Neural cell (in vitro differentiated cells): ENCODE results near the gene FAM53A. TPM values are rescaled to one million over a fixed set of nuclear protein-coding genes. Genes with fewer than 3 reads are reported as not detected.
A peak's percentile ranks its signal among the peaks of the same experiment; 100 is the strongest.

Source experiments
- H2AFZ ChIP-seq: fragments of 200-600, 300-800 bp; sonication (generic), shearing (Covaris generic); 2 replicates; pipeline ENCODE4 v1.6.0; 2014; ENCODE audit warnings: low read depth, mild to moderate bottlenecking, antibody characterized with exemption, low read length, moderate library complexity
- H3F3A ChIP-seq: fragments of 200-600 bp; shearing (Covaris generic); 2 replicates; pipeline ENCODE4 v1.6.1; 2016; ENCODE audit warnings: mild to moderate bottlenecking, moderate library complexity, mixed read lengths, antibody characterized with exemption, low read length; ENCODE audit not compliant: insufficient read depth, poor library complexity, severe bottlenecking
- H3K27ac ChIP-seq: fragments of 200-600, 300-800 bp; sonication (generic), shearing (Covaris generic); 2 replicates; pipeline ENCODE4 v1.5.1; 2014; ENCODE audit warnings: mild to moderate bottlenecking, low read length, moderate library complexity
- H3K27me3 ChIP-seq: fragments of 300-800, 200-600 bp; sonication (generic), shearing (Covaris generic); 2 replicates; pipeline ENCODE4 v1.6.0; 2014; ENCODE audit warnings: mild to moderate bottlenecking, low read depth, low read length, moderate library complexity; ENCODE audit not compliant: insufficient read depth
- H3K36me3 ChIP-seq: fragments of 300-800, 200-600 bp; sonication (generic), shearing (Covaris generic); 2 replicates; pipeline ENCODE4 v1.5.1; 2014; ENCODE audit warnings: mild to moderate bottlenecking, antibody characterized with exemption, low read length, moderate library complexity; ENCODE audit not compliant: insufficient read depth
- H3K4me2 ChIP-seq: fragments of 300-800, 200-600 bp; sonication (generic), shearing (Covaris generic); 2 replicates; pipeline ENCODE4 v1.6.0; 2014; ENCODE audit warnings: mild to moderate bottlenecking, low read length
- H3K4me3 ChIP-seq: fragments of 300-800, 200-600 bp; sonication (generic), shearing (Covaris generic); 2 replicates; pipeline ENCODE4 v1.5.1; 2014; ENCODE audit warnings: mild to moderate bottlenecking, low read length, moderate library complexity
- H3K79me2 ChIP-seq: fragments of 200-600 bp; shearing (Covaris generic); replicated peaks from 2 replicates; pipeline ENCODE4 v1.6.0; 2014; ENCODE audit warnings: mild to moderate bottlenecking, low read length, moderate library complexity; ENCODE audit not compliant: insufficient read depth
- H3K9ac ChIP-seq: fragments of 300-800, 200-600 bp; sonication (generic), shearing (Covaris generic); 2 replicates; pipeline ENCODE4 v1.6.1; 2016; ENCODE audit warnings: mild to moderate bottlenecking, low read length, mixed read lengths
- H3K9me2 ChIP-seq: fragments of 200-600 bp; shearing (Covaris generic); 2 replicates; pipeline ENCODE4 v1.6.1; 2016; ENCODE audit warnings: mild to moderate bottlenecking, low read length, mixed read lengths; ENCODE audit not compliant: insufficient read depth
- H3K9me3 ChIP-seq: fragments of 200-600, 300-800 bp; sonication (generic), shearing (Covaris generic); 2 replicates; pipeline ENCODE4 v1.6.1; 2016; ENCODE audit warnings: mild to moderate bottlenecking, mixed run types, low read length, moderate library complexity, mixed read lengths
- H4K20me1 ChIP-seq: fragments of 200-600 bp; shearing (Covaris generic); 2 replicates; pipeline ENCODE4 v1.6.1; 2016; ENCODE audit warnings: mild to moderate bottlenecking, mixed run types; ENCODE audit not compliant: insufficient read depth
- EP300 ChIP-seq: fragments of 450-650 bp; conservative IDR thresholded peaks from 2 replicates; pipeline ENCODE4 v1.6.1; 2014; ENCODE audit warnings: antibody characterized with exemption, mild to moderate bottlenecking, moderate library complexity; ENCODE audit not compliant: poor library complexity, severe bottlenecking
- EZH2 ChIP-seq: fragments of 200-600, 300-800 bp; shearing (Covaris generic), sonication (generic); IDR thresholded peaks from 2 replicates; pipeline ENCODE4 v1.6.1; 2014; ENCODE audit warnings: antibody characterized with exemption, low read length, borderline replicate concordance, mild to moderate bottlenecking; ENCODE audit not compliant: insufficient read depth, poor library complexity, severe bottlenecking
- MXI1 ChIP-seq: fragments of 450-650 bp; conservative IDR thresholded peaks from 2 replicates; pipeline ENCODE4 v1.6.1; 2014; ENCODE audit warnings: antibody characterized with exemption, mild to moderate bottlenecking; ENCODE audit not compliant: poor library complexity, severe bottlenecking
- POLR2AphosphoS5 ChIP-seq: IDR thresholded peaks from 2 replicates; pipeline ENCODE4 v1.6.1; 2012
- RAD21 ChIP-seq: fragments of 450-650 bp; conservative IDR thresholded peaks from 2 replicates; pipeline ENCODE4 v1.6.1; 2014; ENCODE audit warnings: antibody characterized with exemption, mild to moderate bottlenecking, moderate library complexity
- SMC3 ChIP-seq: fragments of 450-650 bp; conservative IDR thresholded peaks from 2 replicates; pipeline ENCODE4 v1.6.1; 2014; ENCODE audit warnings: antibody characterized with exemption, mild to moderate bottlenecking, moderate library complexity; ENCODE audit not compliant: poor library complexity
- TAF1 ChIP-seq: IDR thresholded peaks from 2 replicates; pipeline ENCODE4 v1.6.1; 2012; ENCODE audit warnings: low read depth
- polyA plus RNA-seq: library from polyadenylated mRNA; depleted of rRNA; stranded (reverse); fragments of >200 nt; gene quantifications from 2 replicates; pipeline ENCODE4 v1.2.3, GENCODE V29; 2014
- TF ChIP-seq, protein P1 (sequence below): fragments of 450-650 bp; IDR thresholded peaks from 2 replicates; pipeline ENCODE4 v1.5.1; 2014; ENCODE audit warnings: antibody characterized with exemption, mild to moderate bottlenecking, moderate library complexity; ENCODE audit not compliant: poor library complexity, severe bottlenecking
- TF ChIP-seq, protein P2 (sequence below): IDR thresholded peaks from 2 replicates; pipeline ENCODE4 v1.6.1; 2012; ENCODE audit warnings: borderline replicate concordance

The FAM53A gene
- polyA plus RNA-seq, 1 donor from 2014 or later = not detected

DNA sequence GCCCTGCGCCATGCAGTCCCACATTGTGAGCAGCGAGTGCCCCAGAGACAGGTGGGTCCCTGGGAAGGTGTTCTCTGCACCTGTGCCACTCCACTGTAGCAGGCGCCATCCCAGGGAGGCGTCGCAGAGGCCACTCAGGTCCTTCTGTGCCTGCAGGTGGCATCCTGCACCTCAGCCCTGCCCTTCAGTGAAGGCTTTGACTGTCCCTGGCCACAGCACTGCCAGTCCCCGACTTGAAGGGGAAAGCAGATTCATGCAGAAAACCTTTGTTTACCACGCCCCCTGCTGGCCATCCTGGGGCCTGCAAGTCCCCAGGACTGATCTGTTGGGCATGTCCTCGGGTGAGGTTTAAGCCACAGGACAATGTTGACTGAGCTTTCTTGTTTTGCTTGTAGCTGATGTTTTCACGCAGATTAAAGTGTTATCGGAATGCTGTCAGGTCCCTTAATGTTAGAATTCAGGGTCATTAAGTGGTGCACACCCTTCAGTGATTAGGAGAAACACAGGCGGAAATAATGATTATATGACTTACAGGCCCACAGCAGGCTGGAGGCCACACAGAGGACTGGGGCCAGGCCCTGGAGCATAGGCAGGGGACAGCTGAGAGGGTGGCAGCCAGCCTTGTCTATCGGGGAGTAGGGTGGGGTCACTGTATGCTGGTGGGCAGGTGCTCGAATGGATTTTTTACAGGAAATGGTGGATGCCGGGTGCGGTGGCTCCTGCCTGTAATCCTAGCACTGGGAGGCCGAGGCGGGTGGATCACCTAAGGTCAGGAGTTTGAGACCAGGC, 42.2 kb upstream of the FAM53A start:
- Histone ChIP-seq H3F3A (no peaks in the 10 kb centered on the region), H2AFZ (peak overlapping the region; percentile 53), H3K4me3 (no peak overlapping the region), H4K20me1 (no peaks in the 10 kb centered on the region), H3K36me3 (no peaks in the 10 kb centered on the region), H3K27me3 (no peaks in the 10 kb centered on the region), H3K27ac (peak overlapping the region; percentile 34), H3K9me2 (no peaks in the 10 kb centered on the region), H3K4me2 (no peak overlapping the region), H3K9ac (peak overlapping the region; percentile 43), H3K9me3 (no peaks in the 10 kb centered on the region), H3K79me2 (peaks cover 11% of the 10 kb centered on the region)
- no peak for TF ChIP-seq EZH2
- peak; percentile 68 for TF ChIP-seq POLR2AphosphoS5
- TF ChIP-seq, protein P1, sequence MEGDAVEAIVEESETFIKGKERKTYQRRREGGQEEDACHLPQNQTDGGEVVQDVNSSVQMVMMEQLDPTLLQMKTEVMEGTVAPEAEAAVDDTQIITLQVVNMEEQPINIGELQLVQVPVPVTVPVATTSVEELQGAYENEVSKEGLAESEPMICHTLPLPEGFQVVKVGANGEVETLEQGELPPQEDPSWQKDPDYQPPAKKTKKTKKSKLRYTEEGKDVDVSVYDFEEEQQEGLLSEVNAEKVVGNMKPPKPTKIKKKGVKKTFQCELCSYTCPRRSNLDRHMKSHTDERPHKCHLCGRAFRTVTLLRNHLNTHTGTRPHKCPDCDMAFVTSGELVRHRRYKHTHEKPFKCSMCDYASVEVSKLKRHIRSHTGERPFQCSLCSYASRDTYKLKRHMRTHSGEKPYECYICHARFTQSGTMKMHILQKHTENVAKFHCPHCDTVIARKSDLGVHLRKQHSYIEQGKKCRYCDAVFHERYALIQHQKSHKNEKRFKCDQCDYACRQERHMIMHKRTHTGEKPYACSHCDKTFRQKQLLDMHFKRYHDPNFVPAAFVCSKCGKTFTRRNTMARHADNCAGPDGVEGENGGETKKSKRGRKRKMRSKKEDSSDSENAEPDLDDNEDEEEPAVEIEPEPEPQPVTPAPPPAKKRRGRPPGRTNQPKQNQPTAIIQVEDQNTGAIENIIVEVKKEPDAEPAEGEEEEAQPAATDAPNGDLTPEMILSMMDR = peak; percentile 96
- peak; percentile 81 for TF ChIP-seq SMC3
- TF ChIP-seq RAD21 = peak; percentile 78
- peak; percentile 22 for TF ChIP-seq EP300
- peak; percentile 81 for TF ChIP-seq TAF1
- TF ChIP-seq, protein P2, sequence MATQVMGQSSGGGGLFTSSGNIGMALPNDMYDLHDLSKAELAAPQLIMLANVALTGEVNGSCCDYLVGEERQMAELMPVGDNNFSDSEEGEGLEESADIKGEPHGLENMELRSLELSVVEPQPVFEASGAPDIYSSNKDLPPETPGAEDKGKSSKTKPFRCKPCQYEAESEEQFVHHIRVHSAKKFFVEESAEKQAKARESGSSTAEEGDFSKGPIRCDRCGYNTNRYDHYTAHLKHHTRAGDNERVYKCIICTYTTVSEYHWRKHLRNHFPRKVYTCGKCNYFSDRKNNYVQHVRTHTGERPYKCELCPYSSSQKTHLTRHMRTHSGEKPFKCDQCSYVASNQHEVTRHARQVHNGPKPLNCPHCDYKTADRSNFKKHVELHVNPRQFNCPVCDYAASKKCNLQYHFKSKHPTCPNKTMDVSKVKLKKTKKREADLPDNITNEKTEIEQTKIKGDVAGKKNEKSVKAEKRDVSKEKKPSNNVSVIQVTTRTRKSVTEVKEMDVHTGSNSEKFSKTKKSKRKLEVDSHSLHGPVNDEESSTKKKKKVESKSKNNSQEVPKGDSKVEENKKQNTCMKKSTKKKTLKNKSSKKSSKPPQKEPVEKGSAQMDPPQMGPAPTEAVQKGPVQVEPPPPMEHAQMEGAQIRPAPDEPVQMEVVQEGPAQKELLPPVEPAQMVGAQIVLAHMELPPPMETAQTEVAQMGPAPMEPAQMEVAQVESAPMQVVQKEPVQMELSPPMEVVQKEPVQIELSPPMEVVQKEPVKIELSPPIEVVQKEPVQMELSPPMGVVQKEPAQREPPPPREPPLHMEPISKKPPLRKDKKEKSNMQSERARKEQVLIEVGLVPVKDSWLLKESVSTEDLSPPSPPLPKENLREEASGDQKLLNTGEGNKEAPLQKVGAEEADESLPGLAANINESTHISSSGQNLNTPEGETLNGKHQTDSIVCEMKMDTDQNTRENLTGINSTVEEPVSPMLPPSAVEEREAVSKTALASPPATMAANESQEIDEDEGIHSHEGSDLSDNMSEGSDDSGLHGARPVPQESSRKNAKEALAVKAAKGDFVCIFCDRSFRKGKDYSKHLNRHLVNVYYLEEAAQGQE = peak; percentile 58
- TF ChIP-seq MXI1 = no peak

GRCh38 chr4:1725521-1725920, 41.4 kb upstream of the FAM53A start:
- H3K9ac ChIP-seq = peak overlapping the region; percentile 43
- H3F3A ChIP-seq = no peaks in the 10 kb centered on the region
- no peaks in the 10 kb centered on the region for H3K9me2 ChIP-seq
- no peak overlapping the region for H3K4me3 ChIP-seq
- no peaks in the 10 kb centered on the region for H3K36me3 ChIP-seq
- no peak overlapping the region for H3K27ac ChIP-seq
- no peaks in the 10 kb centered on the region for H3K27me3 ChIP-seq
- peaks cover 11% of the 10 kb centered on the region for H3K79me2 ChIP-seq
- H3K4me2 ChIP-seq = no peak overlapping the region
- H3K9me3 ChIP-seq = no peaks in the 10 kb centered on the region
- no peaks in the 10 kb centered on the region for H4K20me1 ChIP-seq
- no peak overlapping the region for H2AFZ ChIP-seq
- TF ChIP-seq, protein P2 = no peak
- TF ChIP-seq, protein P1 = no peak
- TF ChIP-seq RAD21 (no peak), POLR2AphosphoS5 (no peak), MXI1 (no peak)
